Suprapubic skin (tissue), 4 donors: Measurements from ENCODE around the gene NEB. TPM values are rescaled to one million over a fixed set of nuclear protein-coding genes. Genes with fewer than 3 reads are reported as not detected.

Experiments used
- DNase-seq, 2 donors: peaks; one replicate each; pipeline ENCODE4 v3.0.0-alpha.2; 2019; ENCODE audit warnings: low spot score in 2 of 2
- H3K27ac ChIP-seq: fragments of 200-600 bp; sonication (generic); one replicate; pipeline ENCODE4 v1.5.1; 2019
- H3K27me3 ChIP-seq: fragments of 200-600 bp; sonication (generic); one replicate; pipeline ENCODE4 v1.5.1; 2019
- H3K36me3 ChIP-seq: fragments of 200-600 bp; sonication (generic); one replicate; pipeline ENCODE4 v1.5.1; 2019
- H3K4me1 ChIP-seq: fragments of 200-600 bp; sonication (generic); one replicate; pipeline ENCODE4 v1.5.1; 2019
- H3K4me3 ChIP-seq: fragments of 200-600 bp; sonication (generic); one replicate; pipeline ENCODE4 v1.5.1; 2019; ENCODE audit warnings: mild to moderate bottlenecking
- H3K9me3 ChIP-seq: fragments of 200-600 bp; sonication (generic); one replicate; pipeline ENCODE4 v1.5.1; 2019
- EP300 ChIP-seq: sonication (generic); formaldehyde crosslinking; IDR thresholded peaks from one replicate; pipeline ENCODE4 v1.6.1; 2017; ENCODE audit warnings: antibody characterized with exemption
- POLR2A ChIP-seq, 2 donors: fragments of 450-650 bp; IDR thresholded peaks; one replicate each; pipeline ENCODE4 v1.6.1; 2017; ENCODE audit warnings: antibody characterized with exemption in 2 of 2, mild to moderate bottlenecking in 2 of 2, moderate library complexity in 2 of 2
- POLR2AphosphoS5 ChIP-seq, 3 donors: sonication (generic); formaldehyde crosslinking; IDR thresholded peaks; one replicate each; pipeline ENCODE4 v1.6.1; 2017; ENCODE audit warnings: antibody characterized with exemption in 3 of 3
- WGBS: methylation state at CpG from one replicate; pipeline ENCODE4 v1.1.5; 2018; 5-methylcytosine and 5-hydroxymethylcytosine counted together
- total RNA-seq, 4 donors: library from RNA; depleted of rRNA; stranded (reverse); fragments of >200 nt; gene quantifications; one replicate each; pipeline ENCODE4 v1.1.0, GENCODE V29; 2016
- TF ChIP-seq, protein P1 (sequence below), 2 donors: fragments of 200-600 bp in 1 of 2; fragments of 450-650 bp in 1 of 2; sonication (generic) in 1 of 2; IDR thresholded peaks; one replicate each; pipeline ENCODE4 v1.5.1; 2016 to 2019; ENCODE audit warnings: antibody characterized with exemption in 2 of 2, mild to moderate bottlenecking in 1 of 2, moderate library complexity in 1 of 2

Gene NEB
- total RNA-seq, 4 donors from 2014 or later = 5.4 to 19.1 (median 7.4) TPM

DNA sequence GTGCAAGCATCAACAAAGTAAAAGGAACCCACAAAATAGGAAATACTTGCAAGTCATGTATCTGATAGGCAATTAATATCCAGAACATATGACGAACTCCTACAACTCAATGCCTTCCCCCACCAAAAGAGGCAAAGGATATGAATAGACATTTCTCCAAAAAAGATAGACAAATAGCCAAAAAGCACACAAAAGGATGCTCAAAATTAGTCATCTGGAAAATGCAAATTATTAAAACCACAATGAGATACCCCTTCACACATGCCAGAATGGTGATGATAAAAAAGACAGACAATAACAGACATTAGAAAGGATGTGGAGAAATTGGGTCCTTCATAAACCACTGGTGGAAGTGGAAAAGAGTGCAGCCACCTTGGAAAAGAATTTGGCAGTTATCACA is 248.2 kb downstream of the NEB start:
- no peaks in the 10 kb centered on the region for H3K27me3 ChIP-seq
- TF ChIP-seq POLR2AphosphoS5 (IDR thresholded peaks at IDR 0.05) = no peak
- TF ChIP-seq, protein P1, sequence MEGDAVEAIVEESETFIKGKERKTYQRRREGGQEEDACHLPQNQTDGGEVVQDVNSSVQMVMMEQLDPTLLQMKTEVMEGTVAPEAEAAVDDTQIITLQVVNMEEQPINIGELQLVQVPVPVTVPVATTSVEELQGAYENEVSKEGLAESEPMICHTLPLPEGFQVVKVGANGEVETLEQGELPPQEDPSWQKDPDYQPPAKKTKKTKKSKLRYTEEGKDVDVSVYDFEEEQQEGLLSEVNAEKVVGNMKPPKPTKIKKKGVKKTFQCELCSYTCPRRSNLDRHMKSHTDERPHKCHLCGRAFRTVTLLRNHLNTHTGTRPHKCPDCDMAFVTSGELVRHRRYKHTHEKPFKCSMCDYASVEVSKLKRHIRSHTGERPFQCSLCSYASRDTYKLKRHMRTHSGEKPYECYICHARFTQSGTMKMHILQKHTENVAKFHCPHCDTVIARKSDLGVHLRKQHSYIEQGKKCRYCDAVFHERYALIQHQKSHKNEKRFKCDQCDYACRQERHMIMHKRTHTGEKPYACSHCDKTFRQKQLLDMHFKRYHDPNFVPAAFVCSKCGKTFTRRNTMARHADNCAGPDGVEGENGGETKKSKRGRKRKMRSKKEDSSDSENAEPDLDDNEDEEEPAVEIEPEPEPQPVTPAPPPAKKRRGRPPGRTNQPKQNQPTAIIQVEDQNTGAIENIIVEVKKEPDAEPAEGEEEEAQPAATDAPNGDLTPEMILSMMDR (IDR thresholded peaks at IDR 0.05) = no peak
- TF ChIP-seq EP300 = no peak
- TF ChIP-seq POLR2A (IDR thresholded peaks at IDR 0.05) = no peak
- H3K27ac ChIP-seq = no peak overlapping the region
- no peaks in the 10 kb centered on the region for H3K9me3 ChIP-seq
- H3K4me1 ChIP-seq = no peaks in the 10 kb centered on the region
- DNase-seq = no peak
- peaks cover 20% of the 10 kb centered on the region for H3K36me3 ChIP-seq
- WGBS = 84% methylated on average over 1 of the region's 1 CpG
- no peak overlapping the region for H3K4me3 ChIP-seq

DNA sequence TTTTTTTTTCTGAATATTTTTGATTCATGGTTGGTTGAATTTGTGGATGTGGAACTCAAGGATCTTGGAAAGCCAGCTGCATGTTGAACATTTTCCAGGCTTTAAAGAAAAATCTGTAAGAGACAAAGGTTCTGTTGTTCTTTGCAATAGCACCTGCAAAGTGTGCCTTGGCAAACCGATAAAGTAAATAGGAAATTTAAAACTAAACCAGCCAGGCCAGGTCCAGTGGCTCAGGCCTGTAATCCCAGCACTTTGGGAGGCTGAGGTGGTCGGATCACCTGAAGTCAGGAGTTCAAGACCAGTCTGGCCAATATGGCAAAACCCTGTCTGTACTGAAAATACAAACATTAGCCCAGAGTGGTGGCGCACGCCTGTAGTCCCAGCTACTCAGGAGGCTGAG is 250.2 kb downstream of the NEB start:
- H3K9me3 ChIP-seq = no peaks in the 10 kb centered on the region
- no peaks in the 10 kb centered on the region for H3K27me3 ChIP-seq
- WGBS = 95% methylated on average over 4 of the region's 4 CpGs
- peaks cover 17% of the 10 kb centered on the region for H3K36me3 ChIP-seq
- no peak overlapping the region for H3K27ac ChIP-seq
- H3K4me3 ChIP-seq = no peak overlapping the region
- TF ChIP-seq, protein P1 (IDR thresholded peaks at IDR 0.05) = no peak
- no peak for TF ChIP-seq POLR2A (IDR thresholded peaks at IDR 0.05)
- no peak for TF ChIP-seq POLR2AphosphoS5 (IDR thresholded peaks at IDR 0.05)
- TF ChIP-seq EP300 = no peak
- DNase-seq = no peak
- no peaks in the 10 kb centered on the region for H3K4me1 ChIP-seq

DNA sequence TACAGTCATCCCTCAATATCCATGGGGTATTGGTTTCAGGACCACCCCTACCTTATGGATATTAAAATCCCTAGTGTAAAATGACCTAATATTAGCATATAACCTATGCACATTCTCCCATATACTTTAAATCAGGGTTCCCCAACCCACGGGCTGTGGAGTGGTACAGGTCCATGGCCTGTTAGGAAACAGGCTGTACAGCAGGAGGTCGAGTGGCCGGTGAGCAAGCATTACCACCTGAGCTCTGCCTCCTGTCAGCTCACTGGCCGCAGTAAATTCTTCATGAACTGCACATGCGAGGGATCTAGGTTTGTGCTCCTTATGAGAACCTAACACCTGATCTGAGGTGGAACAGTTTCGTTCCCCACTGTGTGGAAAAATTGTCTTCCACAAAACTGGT is 250.7 kb downstream of the NEB start:
- peaks cover 17% of the 10 kb centered on the region for H3K36me3 ChIP-seq
- 86% methylated on average over 6 of the region's 6 CpGs for WGBS

DNA sequence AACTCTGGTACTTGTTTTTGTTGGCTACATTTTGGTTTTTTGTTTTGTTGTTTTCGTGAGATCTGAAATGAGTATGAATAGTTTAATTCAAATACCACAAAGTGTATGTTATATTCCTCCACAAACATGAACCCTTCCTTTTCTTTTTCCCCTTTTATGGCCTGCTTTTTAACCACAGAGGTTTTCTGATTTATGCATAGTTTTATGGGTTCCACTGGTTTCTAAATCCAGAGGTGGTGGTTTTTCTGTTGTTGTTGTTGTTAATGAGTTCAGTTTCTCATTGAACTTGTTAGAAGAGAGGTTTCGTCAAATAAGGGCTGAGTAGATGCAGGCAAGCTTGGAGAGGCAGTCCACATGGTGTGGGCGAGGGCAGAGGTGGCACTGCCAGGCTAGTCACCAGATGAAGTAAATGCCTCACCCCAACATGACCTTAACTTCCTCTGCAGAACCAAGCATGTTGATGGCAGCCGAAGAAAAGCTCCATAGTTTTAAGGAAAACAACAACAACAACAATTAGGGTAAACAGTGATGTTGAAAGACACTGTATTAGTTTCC is 252.0 kb downstream of the NEB start:
- H3K4me3 ChIP-seq = no peak overlapping the region
- no peak for DNase-seq
- TF ChIP-seq EP300 (no peak), POLR2AphosphoS5 (IDR thresholded peaks at IDR 0.05) (no peak), POLR2A (IDR thresholded peaks at IDR 0.05) (no peak)
- TF ChIP-seq, protein P1 (IDR thresholded peaks at IDR 0.05) = no peak
- H3K36me3 ChIP-seq = peaks cover 21% of the 10 kb centered on the region
- 85% methylated on average over 4 of the region's 4 CpGs for WGBS
- no peaks in the 10 kb centered on the region for H3K4me1 ChIP-seq
- H3K27me3 ChIP-seq = no peaks in the 10 kb centered on the region
- no peaks in the 10 kb centered on the region for H3K9me3 ChIP-seq
- H3K27ac ChIP-seq = no peak overlapping the region

More for the DNA sequence above, 250.7 kb downstream of the NEB start:
- no peak for DNase-seq
- Histone ChIP-seq H3K4me3 (no peak overlapping the region), H3K4me1 (no peaks in the 10 kb centered on the region), H3K9me3 (no peaks in the 10 kb centered on the region), H3K27ac (no peak overlapping the region), H3K27me3 (no peaks in the 10 kb centered on the region)
- no peak for TF ChIP-seq POLR2AphosphoS5 (IDR thresholded peaks at IDR 0.05)
- TF ChIP-seq, protein P1 (IDR thresholded peaks at IDR 0.05) = no peak
- no peak for TF ChIP-seq EP300
- TF ChIP-seq POLR2A (IDR thresholded peaks at IDR 0.05) = no peak

DNA sequence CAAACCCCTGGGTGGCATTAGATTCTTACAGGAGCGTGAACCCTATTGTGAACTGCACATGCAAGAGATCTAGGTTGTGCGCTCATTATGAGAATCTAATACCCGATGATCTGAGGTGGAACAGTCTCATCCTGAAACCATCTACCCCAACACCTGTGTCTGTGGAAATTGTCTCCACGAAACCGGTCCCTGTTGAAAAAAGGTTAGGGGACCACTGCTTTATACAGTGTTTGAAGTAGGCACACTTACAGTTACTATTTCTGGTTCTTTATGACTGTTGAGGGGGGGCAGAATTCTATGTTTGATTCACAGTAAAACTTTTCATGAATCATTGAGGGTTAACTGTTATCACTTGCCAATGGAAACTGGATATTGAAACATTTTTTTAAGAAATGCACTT is 252.5 kb downstream of the NEB start:
- Histone ChIP-seq H3K9me3 (no peaks in the 10 kb centered on the region), H3K4me3 (no peak overlapping the region), H3K27ac (no peak overlapping the region), H3K27me3 (no peaks in the 10 kb centered on the region), H3K4me1 (no peaks in the 10 kb centered on the region), H3K36me3 (peaks cover 21% of the 10 kb centered on the region)
- no peak for DNase-seq
- no peak for TF ChIP-seq POLR2A (IDR thresholded peaks at IDR 0.05)
- TF ChIP-seq EP300 = no peak
- TF ChIP-seq, protein P1 (IDR thresholded peaks at IDR 0.05) = no peak
- TF ChIP-seq POLR2AphosphoS5 (IDR thresholded peaks at IDR 0.05) = no peak
- 94% methylated on average over 5 of the region's 5 CpGs for WGBS
